Mucosa of descending colon (tissue), 3 donors: Measurements from ENCODE around the gene C21orf58. TPM values are rescaled to one million over a fixed set of nuclear protein-coding genes. Genes with fewer than 3 reads are reported as not detected.

ENCODE experiments used
- ATAC-seq: fragments of 200-7000 bp; cut with Tn5 transposase; one replicate; pipeline ENCODE4 v1.9.1; 2020; ENCODE audit warnings: mild to moderate bottlenecking, moderate library complexity
- DNase-seq, 3 donors: peaks; one replicate each; pipeline ENCODE4 v3.0.0-alpha.2; 2020
- H3K36me3 ChIP-seq: fragments of 200-600 bp; one replicate; pipeline ENCODE4 v1.8.0; 2021; ENCODE audit warnings: low read depth, mild to moderate bottlenecking
- H3K4me1 ChIP-seq: fragments of 200-600 bp; one replicate; pipeline ENCODE4 v1.8.0; 2021; ENCODE audit warnings: low read depth, mild to moderate bottlenecking
- H3K4me3 ChIP-seq: fragments of 200-600 bp; one replicate; pipeline ENCODE4 v1.8.0; 2021; ENCODE audit warnings: mild to moderate bottlenecking
- H3K9me3 ChIP-seq: fragments of 200-600 bp; one replicate; pipeline ENCODE4 v1.8.0; 2021; ENCODE audit warnings: mild to moderate bottlenecking
- CTCF ChIP-seq: fragments of 200-600 bp; IDR thresholded peaks from one replicate; pipeline ENCODE4 v1.8.0; 2022; ENCODE audit warnings: antibody characterized with exemption, mild to moderate bottlenecking
- intact Hi-C, 2 donors: fragments of 100-400 bp; cut with DNase I in 1 of 2; cut with micrococcal nuclease in 1 of 2; formaldehyde crosslinking; loops; one replicate each; pipeline versions ENCODE4 v1.11.0 to v1.11.1; 2022; cut with DNase I, micrococcal nuclease
- total RNA-seq, 3 donors: library from RNA; stranded (reverse); fragmentation: NEBNext Ultra II Directional in 2 of 3; extraction: Animal tissue kit (Norgen Biotek cat#: 25700) in 2 of 3; gene quantifications; one replicate each; pipeline versions ENCODE4 v1.2.1 to v1.2.4, GENCODE V29; 2021 to 2023
- donor health status: DM: no; HTN: no; CAD: no; lungs with moderate emphysema.
- donor health status: DM: no; HTN: no; CAD: no.
- donor health status: DM: no; HTN: yes; CAD: no.

The C21orf58 gene
- total RNA-seq, 3 donors from 2014 or later: 5.5 to 11.9 (median 5.6) TPM

GRCh38 chr21:46308431-46308830 is 15.2 kb downstream of the C21orf58 start:
- intact Hi-C loops: no loop called here

GRCh38 chr21:46307625-46308024 is 16.0 kb downstream of the C21orf58 start:
- DNase-seq (no peak), ATAC-seq (no peak)
- intact Hi-C loops: no loop called here
- no peaks in the 10 kb centered on the region for H3K36me3 ChIP-seq
- no peak overlapping the region for H3K4me3 ChIP-seq
- TF ChIP-seq CTCF: no peak
- no peaks in the 10 kb centered on the region for H3K4me1 ChIP-seq
- H3K9me3 ChIP-seq: no peaks in the 10 kb centered on the region

More at GRCh38 chr21:46308431-46308830, 15.2 kb downstream of the C21orf58 start:
- no peak overlapping the region for H3K4me3 ChIP-seq
- ATAC-seq (no peak), DNase-seq (no peak)
- no peaks in the 10 kb centered on the region for H3K9me3 ChIP-seq
- no peaks in the 10 kb centered on the region for H3K4me1 ChIP-seq
- no peaks in the 10 kb centered on the region for H3K36me3 ChIP-seq
- no peak for TF ChIP-seq CTCF

- H3K36me3 ChIP-seq: no peaks in the 10 kb centered on the region
- DNase-seq (no peak), ATAC-seq (peak; percentile 29)
- no peak overlapping the region for H3K4me3 ChIP-seq
- H3K9me3 ChIP-seq: no peaks in the 10 kb centered on the region
- no peaks in the 10 kb centered on the region for H3K4me1 ChIP-seq
- intact Hi-C loops: no loop called here
- no peak for TF ChIP-seq CTCF
Measured at GRCh38 chr21:46304955-46305354, 18.7 kb downstream of the C21orf58 start.

GRCh38 chr21:46304437-46304836 is 19.2 kb downstream of the C21orf58 start:
- no peak for DNase-seq

GRCh38 chr21:46301759-46302158 is 21.9 kb downstream of the C21orf58 start:
- no peaks in the 10 kb centered on the region for H3K9me3 ChIP-seq
- no peak for DNase-seq
- H3K36me3 ChIP-seq: no peaks in the 10 kb centered on the region
- intact Hi-C loops: no loop called here
- no peak for ATAC-seq
- peaks cover 8% of the 10 kb centered on the region for H3K4me1 ChIP-seq
- TF ChIP-seq CTCF: no peak
- no peak overlapping the region for H3K4me3 ChIP-seq

More at GRCh38 chr21:46304437-46304836, 19.2 kb downstream of the C21orf58 start:
- intact Hi-C loops: no loop called here
- Histone ChIP-seq H3K36me3 (no peaks in the 10 kb centered on the region), H3K4me1 (no peaks in the 10 kb centered on the region), H3K9me3 (no peaks in the 10 kb centered on the region), H3K4me3 (no peak overlapping the region)
- no peak for ATAC-seq
- TF ChIP-seq CTCF: no peak

- ATAC-seq (no peak), DNase-seq (no peak)
- H3K4me1 ChIP-seq: peaks cover 8% of the 10 kb centered on the region
- H3K36me3 ChIP-seq: no peaks in the 10 kb centered on the region
- H3K4me3 ChIP-seq: no peak overlapping the region
- no peaks in the 10 kb centered on the region for H3K9me3 ChIP-seq
- TF ChIP-seq CTCF: no peak
- intact Hi-C loops: no loop called here
Measured at GRCh38 chr21:46299167-46299566, 24.5 kb downstream of the C21orf58 start.
